B cell (primary cell): ENCODE data around the gene PTMS.

Source experiments
- CTCF ChIP-seq: fragments of 200-600 bp; IDR thresholded peaks from one replicate; pipeline ENCODE4 v1.8.0; 2022; ENCODE audit warnings: antibody characterized with exemption, mild to moderate bottlenecking
- EZH2 ChIP-seq: IDR thresholded peaks from 2 replicates; pipeline ENCODE4 v1.6.1; 2012; ENCODE audit warnings: borderline replicate concordance, low read depth, mild to moderate bottlenecking, moderate library complexity, low read length; ENCODE audit not compliant: insufficient read depth, poor library complexity, severe bottlenecking

DNA sequence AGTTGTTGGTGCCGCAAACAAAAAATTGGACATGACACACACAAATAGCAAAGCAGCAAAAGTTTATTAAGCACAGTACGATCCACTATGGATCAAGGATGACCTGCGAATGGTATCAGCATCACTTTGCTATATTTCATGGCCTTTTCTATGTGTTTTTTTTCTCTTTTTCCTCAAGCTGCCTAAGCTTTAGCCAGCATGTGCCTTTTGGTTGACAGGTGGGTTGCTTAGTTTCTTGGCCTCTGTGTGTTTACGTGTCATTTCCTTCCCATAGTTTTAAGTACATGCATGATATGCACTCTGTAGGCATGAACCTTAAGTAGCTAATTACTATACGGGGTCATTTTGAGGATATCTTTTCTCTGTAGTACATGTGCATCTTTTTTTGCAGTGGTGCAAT lies 33.0 kb downstream of the PTMS start:
- TF ChIP-seq CTCF (no peak), EZH2 (no peak)
